NT2/D1 (cell line): ENCODE data around the gene CDCA3.
A peak's percentile ranks its signal among the peaks of the same experiment; 100 is the strongest.

ENCODE experiments used
- DNase-seq: peaks from one replicate; pipeline ENCODE4 v3.0.0-alpha.2; 2011; ENCODE audit warnings: low read depth, low spot score
- H3K27me3 ChIP-seq: 2 replicates; pipeline ENCODE4 v1.6.0; 2011; ENCODE audit warnings: mild to moderate bottlenecking; ENCODE audit not compliant: insufficient read length, insufficient read depth
- H3K36me3 ChIP-seq: 2 replicates; pipeline ENCODE4 v1.6.1; 2011; ENCODE audit warnings: mild to moderate bottlenecking, low read length, mixed read lengths; ENCODE audit not compliant: insufficient read depth, insufficient read length
- H3K4me1 ChIP-seq: 2 replicates; pipeline ENCODE4 v1.5.1; 2011; ENCODE audit not compliant: insufficient read depth, insufficient read length
- H3K4me3 ChIP-seq: 2 replicates; pipeline ENCODE4 v1.5.1; 2011; ENCODE audit warnings: low read depth; ENCODE audit not compliant: insufficient read length
- H3K9ac ChIP-seq: 2 replicates; pipeline ENCODE4 v1.6.0; 2011; ENCODE audit warnings: low read depth; ENCODE audit not compliant: insufficient read length
- H3K9me3 ChIP-seq: 2 replicates; pipeline ENCODE4 v1.5.1; 2011; ENCODE audit warnings: mild to moderate bottlenecking, low read length; ENCODE audit not compliant: insufficient read depth
- SUZ12 ChIP-seq: IDR thresholded peaks from 2 replicates; pipeline ENCODE4 v1.6.1; 2011; ENCODE audit not compliant: insufficient read length, insufficient read depth; ENCODE audit errors: extremely low read depth
- YY1 ChIP-seq: IDR thresholded peaks from 2 replicates; pipeline ENCODE4 v1.6.1; 2011; ENCODE audit not compliant: insufficient read length, insufficient read depth
- ZNF274 ChIP-seq: IDR thresholded peaks from 2 replicates; pipeline ENCODE4 v1.6.1; 2011; ENCODE audit warnings: mild to moderate bottlenecking, low read depth, low read length

Gene CDCA3

GRCh38 chr12:6854036-6854435 lies 3.0 kb upstream of the CDCA3 start:
- Histone ChIP-seq H3K4me3 (no peak overlapping the region), H3K9ac (peak overlapping the region; percentile 74), H3K36me3 (peaks cover 73% of the 10 kb centered on the region), H3K27me3 (no peaks in the 10 kb centered on the region), H3K4me1 (peaks cover 9% of the 10 kb centered on the region), H3K9me3 (no peaks in the 10 kb centered on the region)
- TF ChIP-seq YY1 (no peak), ZNF274 (no peak), SUZ12 (no peak)
- no peak for DNase-seq

DNA sequence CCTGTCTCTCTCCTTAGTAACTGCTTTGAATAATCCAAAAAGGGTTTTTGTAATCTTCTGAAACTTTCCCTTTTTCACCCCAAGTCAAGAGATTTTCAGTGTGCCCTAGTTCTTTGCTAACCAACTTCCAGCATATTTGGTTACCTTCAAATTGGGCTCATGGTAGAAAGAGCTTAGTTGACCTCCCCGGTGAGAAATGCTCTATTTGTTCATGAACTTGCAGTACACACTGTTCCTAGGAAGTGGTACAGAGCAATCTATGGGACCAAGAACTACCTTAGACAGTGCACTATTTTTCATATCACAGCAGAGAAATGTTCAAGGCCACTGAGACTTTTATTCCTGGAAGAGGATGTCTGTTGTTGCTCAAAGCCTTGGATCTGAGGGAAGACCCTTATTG lies 2.5 kb upstream of the CDCA3 start:
- Histone ChIP-seq H3K36me3 (peaks cover 73% of the 10 kb centered on the region), H3K4me3 (peak overlapping the region; percentile 90), H3K27me3 (no peaks in the 10 kb centered on the region), H3K9me3 (no peaks in the 10 kb centered on the region), H3K9ac (peak overlapping the region; percentile 74), H3K4me1 (peaks cover 9% of the 10 kb centered on the region)
- no peak for DNase-seq
- TF ChIP-seq SUZ12 (no peak), ZNF274 (no peak), YY1 (no peak)

DNA sequence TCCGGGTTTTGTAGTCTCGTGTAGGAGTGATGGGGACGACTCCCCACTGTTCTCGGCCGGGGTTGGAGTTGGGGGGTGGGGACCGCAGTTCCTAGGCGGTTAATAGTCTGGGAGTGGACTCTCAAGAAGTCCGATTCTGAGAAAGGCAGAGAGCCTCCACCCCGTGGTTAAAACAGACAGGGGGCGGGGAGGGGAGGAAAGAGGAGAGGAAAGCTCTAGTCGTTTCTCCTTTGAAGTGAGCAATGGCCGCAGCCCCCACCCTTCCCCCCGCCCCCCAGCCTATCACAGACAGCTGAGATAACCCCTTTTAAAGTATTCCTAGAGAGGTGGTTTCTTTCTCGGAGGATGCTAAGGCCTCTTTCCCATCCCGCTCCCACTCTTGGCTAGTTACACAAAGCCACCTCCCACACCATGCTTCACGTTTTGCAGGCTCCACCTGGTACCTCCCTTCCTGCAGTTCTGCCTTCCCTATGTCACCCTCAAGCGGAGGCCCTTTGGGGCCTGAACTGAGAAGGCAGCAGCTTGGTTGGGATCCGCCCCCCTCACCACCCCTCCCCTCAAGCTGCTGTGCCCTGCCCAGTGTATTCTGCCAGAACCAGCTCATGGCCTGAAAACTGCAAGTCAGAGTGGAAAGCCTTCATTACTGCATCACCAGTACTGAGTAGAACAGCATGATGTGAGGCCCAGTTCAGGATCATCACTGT lies 1.7 kb upstream of the CDCA3 start:
- Histone ChIP-seq H3K27me3 (no peaks in the 10 kb centered on the region), H3K4me3 (peak overlapping the region; percentile 90), H3K9ac (peak overlapping the region; percentile 74), H3K4me1 (peaks cover 9% of the 10 kb centered on the region), H3K36me3 (peaks cover 72% of the 10 kb centered on the region), H3K9me3 (no peaks in the 10 kb centered on the region)
- DNase-seq: no peak
- TF ChIP-seq YY1 (no peak), ZNF274 (no peak), SUZ12 (no peak)

DNA sequence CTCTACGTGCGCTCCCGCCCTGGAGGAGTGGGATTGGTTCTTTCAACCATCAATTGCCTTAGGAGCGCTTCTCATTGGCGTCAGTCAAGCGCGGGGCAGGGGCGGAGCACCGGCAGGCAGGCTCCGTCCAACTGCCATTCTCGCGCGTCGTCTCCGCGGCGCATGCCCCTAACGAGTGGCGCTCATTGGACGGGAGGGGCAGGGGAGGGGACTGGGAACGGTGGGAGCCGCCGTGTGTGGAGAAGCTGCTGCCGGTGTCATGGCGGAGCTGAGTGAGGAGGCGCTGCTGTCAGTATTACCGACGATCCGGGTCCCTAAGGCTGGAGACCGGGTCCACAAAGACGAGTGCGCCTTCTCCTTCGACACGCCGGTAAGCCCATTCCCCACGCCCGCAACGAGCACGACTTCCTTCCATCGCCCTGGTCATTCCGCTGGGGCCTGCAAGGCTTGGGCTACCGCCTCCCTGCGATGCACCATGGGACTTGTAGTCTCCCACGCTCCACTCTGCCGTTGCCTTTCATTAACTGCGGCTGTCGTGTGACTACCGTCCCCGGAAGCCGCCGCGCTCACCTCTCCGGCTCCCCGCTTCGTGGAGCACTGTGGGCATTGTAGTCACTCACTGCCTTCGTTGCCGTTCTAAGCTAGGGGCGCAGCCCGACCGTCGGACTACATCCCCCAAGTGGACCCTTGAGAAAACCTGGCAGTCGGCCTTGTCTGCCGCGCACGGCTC lies 1.0 kb upstream of the CDCA3 start, which contains the start of gene USP5:
Gene USP5, plus strand, starts transcription at position 230 of the 730 bp plus-strand sequence. Its CDS starts 30 bp downstream, at position 260.
- H3K36me3 ChIP-seq: peaks cover 72% of the 10 kb centered on the region
- no peaks in the 10 kb centered on the region for H3K9me3 ChIP-seq
- H3K4me3 ChIP-seq: peak within 1 kb of the TSS; percentile 90
- TF ChIP-seq YY1 (peak; percentile 76), ZNF274 (no peak)
- no peaks in the 10 kb centered on the region for H3K27me3 ChIP-seq
- peak; percentile 100 for DNase-seq
- H3K4me1 ChIP-seq: peaks cover 9% of the 10 kb centered on the region
- peak within 1 kb of the TSS; percentile 97 for H3K9ac ChIP-seq

- H3K4me3 ChIP-seq: peak overlapping the region; percentile 90
- peaks cover 9% of the 10 kb centered on the region for H3K4me1 ChIP-seq
- H3K9ac ChIP-seq: peak overlapping the region; percentile 90
- TF ChIP-seq ZNF274: no peak
- TF ChIP-seq SUZ12: no peak
- TF ChIP-seq YY1: no peak
- H3K9me3 ChIP-seq: no peaks in the 10 kb centered on the region
- H3K36me3 ChIP-seq: peaks cover 72% of the 10 kb centered on the region
- no peak for DNase-seq
- H3K27me3 ChIP-seq: no peaks in the 10 kb centered on the region
These were observed 312 bp downstream of the CDCA3 start for GRCh38 chr12:6850796-6851152.

- H3K36me3 ChIP-seq: peaks cover 72% of the 10 kb centered on the region
- TF ChIP-seq ZNF274: no peak
- TF ChIP-seq SUZ12: no peak
- no peak for TF ChIP-seq YY1
- peak overlapping the region; percentile 90 for H3K4me3 ChIP-seq
- peak overlapping the region; percentile 90 for H3K9ac ChIP-seq
- DNase-seq: no peak
- no peaks in the 10 kb centered on the region for H3K9me3 ChIP-seq
- peaks cover 9% of the 10 kb centered on the region for H3K4me1 ChIP-seq
- H3K27me3 ChIP-seq: no peaks in the 10 kb centered on the region
These were observed 1.0 kb downstream of the CDCA3 start for GRCh38 chr12:6849976-6850560.

GRCh38 chr12:6849427-6849826 lies 1.7 kb downstream of the CDCA3 start:
- Histone ChIP-seq H3K9me3 (no peaks in the 10 kb centered on the region), H3K27me3 (no peaks in the 10 kb centered on the region), H3K4me3 (no peak overlapping the region), H3K36me3 (peaks cover 72% of the 10 kb centered on the region), H3K4me1 (peaks cover 9% of the 10 kb centered on the region), H3K9ac (no peak overlapping the region)
- no peak for DNase-seq
- TF ChIP-seq ZNF274 (no peak), SUZ12 (no peak), YY1 (no peak)
